Ovary (tissue), 9 donors: Measurements from ENCODE around the gene PCDHGB5. TPM values are rescaled to one million over a fixed set of nuclear protein-coding genes. Genes with fewer than 3 reads are reported as not detected.
"Not testable (repeated sequence)": the region's sequence is repeated elsewhere in the genome, so short reads cannot be mapped to it uniquely, and the experiment has no call there.

Experiments used
- DNase-seq, 5 donors: peaks; one replicate each; pipeline ENCODE4 v3.0.0-alpha.2; 2019 to 2020
- H3K27ac ChIP-seq, 2 donors: fragments of 200-600 bp; one replicate each; pipeline versions ENCODE4 v1.5.1 to v1.8.0; 2019 to 2022
- H3K27me3 ChIP-seq: fragments of 200-600 bp; one replicate; pipeline ENCODE4 v1.8.0; 2022
- H3K36me3 ChIP-seq: fragments of 200-600 bp; sonication (generic); one replicate; pipeline ENCODE4 v1.5.1; 2019
- H3K4me1 ChIP-seq: one replicate; pipeline ENCODE4 v1.8.1; 2013; ENCODE audit warnings: mild to moderate bottlenecking, moderate library complexity; ENCODE audit not compliant: insufficient read depth
- H3K4me3 ChIP-seq: fragments of 200-600 bp; sonication (generic); one replicate; pipeline ENCODE4 v1.5.1; 2017
- H3K9me3 ChIP-seq, 2 donors: fragments of 200-600 bp in 1 of 2; sonication (generic) in 1 of 2; one replicate each; pipeline versions ENCODE4 v1.5.1 to v1.8.1; 2013 to 2019; ENCODE audit warnings: mild to moderate bottlenecking in 1 of 2, moderate library complexity in 1 of 2
- CTCF ChIP-seq, 3 donors: fragments of 450-650 bp in 2 of 3; fragments of 200-600 bp in 1 of 3; IDR thresholded peaks; one replicate each; pipeline versions ENCODE4 v1.5.1 to v1.8.0; 2016 to 2022; ENCODE audit warnings: antibody characterized with exemption in 3 of 3, mild to moderate bottlenecking in 1 of 3
- EP300 ChIP-seq: sonication (generic); formaldehyde crosslinking; IDR thresholded peaks from one replicate; pipeline ENCODE4 v1.6.1; 2017; ENCODE audit warnings: antibody characterized with exemption
- POLR2A ChIP-seq: fragments of 450-650 bp; IDR thresholded peaks from one replicate; pipeline ENCODE4 v1.6.1; 2017; ENCODE audit warnings: antibody characterized with exemption, mild to moderate bottlenecking, moderate library complexity
- WGBS, 3 donors: extraction: QIAGEN DNeasy Blood & Tissue Kit in 1 of 3; methylation state at CpG; one replicate each; pipeline versions ENCODE4 v1.1.5 to v1.1.7; 2013 to 2017; 5-methylcytosine and 5-hydroxymethylcytosine counted together
- intact Hi-C, 4 donors: fragments of 100-400 bp; cut with DNase I; formaldehyde crosslinking; loops; one replicate each; pipeline versions ENCODE4 v1.11.0 to v1.15.1; 2022 to 2023
- polyA plus RNA-seq, 2 donors: library from polyadenylated mRNA; stranded (reverse); fragments of 200-250 nt in 1 of 2; fragments of 350-450 nt in 1 of 2; fragmentation: Illumina TruSeq in 1 of 2; extraction: RNeasy Lipid Tissue Mini Kit (QIAGEN cat#74804) in 1 of 2; gene quantifications; one replicate each; pipeline ENCODE4 v1.2.3, GENCODE V29; 2013 to 2014
- total RNA-seq, 7 donors: library from RNA; depleted of rRNA in 2 of 7; stranded (reverse); fragments of >200 nt in 2 of 7; fragmentation: NEBNext Ultra II Directional in 3 of 7; extraction: Animal tissue kit (Norgen Biotek cat#: 25700) in 3 of 7; gene quantifications; one replicate each; pipeline versions ENCODE4 v1.1.0 to v1.2.4, GENCODE V29; 2016 to 2023
- donor health status: DM: no; HTN: no; CAD: no; lungs with moderate emphysema.
- donor health status: DM: no; HTN: no; CAD: no.
- donor health status: Bipolar disorder and iron deficiency.
- donor health status: DM: yes; HTN: yes; CAD: no.
- donor health status: DM: no; HTN: no; CAD: no.
- donor health status: DM: yes; HTN: yes; CAD: no.

Gene PCDHGB5
- total and polyA plus RNA-seq, 9 donors: 4.5 to 19.7 (median 16.5) TPM

- H3K9me3 ChIP-seq: peaks cover 15 to 61% of the 10 kb centered on the region in 2 donors
- H3K27ac ChIP-seq: no peak overlapping the region
- TF ChIP-seq EP300 (no peak), CTCF (IDR thresholded peaks at IDR 0.05) (no peak), POLR2A (no peak)
- no peaks in the 10 kb centered on the region for H3K4me1 ChIP-seq
- H3K36me3 ChIP-seq: no peaks in the 10 kb centered on the region
- no peak for DNase-seq
- H3K4me3 ChIP-seq: no peak overlapping the region
- no peaks in the 10 kb centered on the region for H3K27me3 ChIP-seq
- 30 to 46% (median 32%) methylated on average over 50 to 77 of the region's 77 CpGs for WGBS, 3 donors
- intact Hi-C loops: loop anchor here in 2 of 4 donors (1.0 to 10.0 kb wide), 2 partner anchors 8 to 165 kb away; no protein-coding TSS in a partner anchor
Observed at GRCh38 chr5:141389153-141390042, 8.3 kb upstream of the PCDHGB5 start.

- TF ChIP-seq EP300 (no peak), CTCF (IDR thresholded peaks at IDR 0.05) (no peak), POLR2A (no peak)
- Histone ChIP-seq H3K27me3 (no peaks in the 10 kb centered on the region), H3K9me3 (peaks cover 9 to 50% of the 10 kb centered on the region in 2 donors), H3K4me1 (no peaks in the 10 kb centered on the region), H3K36me3 (no peaks in the 10 kb centered on the region), H3K4me3 (no peak within 1 kb of the TSS), H3K27ac (no peak within 1 kb of the TSS)
- 24 to 34% (median 26%) methylated on average over 38 of the region's 38 CpGs for WGBS, 3 donors
- intact Hi-C loops: loop anchor here in 1 of 4 donors (10.0 kb wide), 1 partner anchor 162 kb away; no protein-coding TSS in a partner anchor
- no peak for DNase-seq
Observed at GRCh38 chr5:141392429-141393198, 5.1 kb upstream of the PCDHGB5 start, which contains the start of gene PCDHGA8. Gene PCDHGA8 (plus strand): TSS chr5:141392633. CDS start chr5:141392814, 181 bp downstream.

- Histone ChIP-seq H3K27me3 (no peaks in the 10 kb centered on the region), H3K27ac (no peak overlapping the region), H3K4me3 (no peak overlapping the region), H3K9me3 (peaks cover 9 to 48% of the 10 kb centered on the region in 2 donors), H3K36me3 (no peaks in the 10 kb centered on the region), H3K4me1 (no peaks in the 10 kb centered on the region)
- DNase-seq: no peak
- TF ChIP-seq CTCF (IDR thresholded peaks at IDR 0.05): no peak
- TF ChIP-seq POLR2A: no peak
- TF ChIP-seq EP300: no peak
- intact Hi-C loops: loop anchor here in 1 of 4 donors (10.0 kb wide), 1 partner anchor 162 kb away; no protein-coding TSS in a partner anchor
- 30 to 44% (median 30%) methylated on average over 21 of the region's 21 CpGs for whole genome bisulfite sequencing, 3 donors
Observed at GRCh38 chr5:141393267-141393666, 4.5 kb upstream of the PCDHGB5 start.

- H3K27ac ChIP-seq, H3K36me3 ChIP-seq, DNase-seq, H3K4me1 ChIP-seq, H3K4me3 ChIP-seq, H3K27me3 ChIP-seq: not testable (repeated sequence)
- peaks cover 14 to 44% of the 10 kb centered on the region in 2 donors for H3K9me3 ChIP-seq
- 29 to 46% (median 39%) methylated on average over 44 to 49 of the region's 53 CpGs for WGBS, 3 donors
- intact Hi-C loops: loop anchor here in 1 of 4 donors (10.0 kb wide), 1 partner anchor 160 kb away; no protein-coding TSS in a partner anchor
Observed at GRCh38 chr5:141394401-141395187, 3.2 kb upstream of the PCDHGB5 start.
